NCI-H510A (cell line): Measurements from ENCODE around the gene PNLIPRP3.
"Not testable (repeated sequence)": the region's sequence is repeated elsewhere in the genome, so short reads cannot be mapped to it uniquely, and the experiment has no call there.

Source experiments
- DNase-seq: peaks from one replicate; lab custom pipeline; 2025; lab: John Stamatoyannopoulos, UW

PNLIPRP3 gene

DNA sequence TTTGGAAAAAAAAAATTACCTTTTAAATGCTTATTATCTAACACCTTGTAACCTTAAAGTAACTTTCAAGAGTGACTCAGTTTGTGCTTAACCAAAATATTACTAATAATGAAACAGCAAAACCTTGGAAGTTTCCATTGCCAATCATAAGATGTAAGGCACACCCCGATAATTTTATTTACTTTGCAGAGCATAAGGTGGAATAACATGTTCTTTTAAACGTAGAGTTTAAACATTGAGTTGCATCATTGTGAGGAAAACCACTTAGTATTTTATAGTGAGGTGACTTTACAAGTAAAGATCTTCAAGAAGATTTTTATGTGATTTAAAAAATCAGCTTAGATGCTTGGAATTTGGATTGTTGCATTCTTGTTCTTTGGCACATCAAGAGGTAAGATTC lies at the start of gene PNLIPRP3:
TSS of gene PNLIPRP3 (plus strand) at position 177 of the 400 bp plus-strand sequence. CDS start at position 343, 166 bp downstream.
- DNase-seq = no peak

DNA sequence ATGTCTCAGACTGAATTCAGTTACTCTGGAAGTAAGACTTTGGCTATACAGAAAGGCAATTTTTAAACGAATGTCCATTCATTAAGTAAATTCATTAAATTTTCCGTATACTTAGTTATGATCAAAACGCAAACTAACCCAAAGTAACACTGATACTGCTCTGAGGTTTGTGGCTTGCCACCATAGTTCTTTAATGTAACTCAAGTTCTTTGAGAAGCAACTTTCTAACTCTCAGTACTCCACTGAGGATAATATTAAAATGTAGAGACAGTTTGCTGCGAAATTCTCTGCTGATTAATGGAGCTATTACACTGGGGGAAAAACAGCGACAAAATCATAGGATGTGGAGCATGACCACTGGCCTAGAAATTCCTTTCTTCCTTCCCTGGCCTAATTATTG lies 45.4 kb upstream of the PNLIPRP3 start:
- no peak for DNase-seq

DNA sequence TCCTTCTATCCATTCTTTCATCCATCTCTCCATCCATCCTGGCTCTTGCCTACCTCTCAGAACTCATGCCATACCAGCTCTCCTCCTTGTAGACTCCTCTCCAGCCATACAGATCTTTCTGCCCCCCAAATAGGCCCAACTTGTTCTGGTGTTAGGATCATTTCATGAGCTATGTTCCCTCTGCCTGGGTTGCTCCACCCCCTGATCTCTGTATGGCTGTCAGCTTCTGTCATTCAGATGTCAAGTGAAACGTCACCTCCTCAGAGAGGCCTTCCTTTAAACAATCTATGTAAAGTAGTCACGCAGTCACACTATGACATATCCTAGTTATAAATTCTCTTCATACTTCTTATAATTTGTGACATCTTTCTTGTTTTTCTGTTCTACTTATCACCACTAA lies 42.3 kb upstream of the PNLIPRP3 start:
- no peak for DNase-seq

DNA sequence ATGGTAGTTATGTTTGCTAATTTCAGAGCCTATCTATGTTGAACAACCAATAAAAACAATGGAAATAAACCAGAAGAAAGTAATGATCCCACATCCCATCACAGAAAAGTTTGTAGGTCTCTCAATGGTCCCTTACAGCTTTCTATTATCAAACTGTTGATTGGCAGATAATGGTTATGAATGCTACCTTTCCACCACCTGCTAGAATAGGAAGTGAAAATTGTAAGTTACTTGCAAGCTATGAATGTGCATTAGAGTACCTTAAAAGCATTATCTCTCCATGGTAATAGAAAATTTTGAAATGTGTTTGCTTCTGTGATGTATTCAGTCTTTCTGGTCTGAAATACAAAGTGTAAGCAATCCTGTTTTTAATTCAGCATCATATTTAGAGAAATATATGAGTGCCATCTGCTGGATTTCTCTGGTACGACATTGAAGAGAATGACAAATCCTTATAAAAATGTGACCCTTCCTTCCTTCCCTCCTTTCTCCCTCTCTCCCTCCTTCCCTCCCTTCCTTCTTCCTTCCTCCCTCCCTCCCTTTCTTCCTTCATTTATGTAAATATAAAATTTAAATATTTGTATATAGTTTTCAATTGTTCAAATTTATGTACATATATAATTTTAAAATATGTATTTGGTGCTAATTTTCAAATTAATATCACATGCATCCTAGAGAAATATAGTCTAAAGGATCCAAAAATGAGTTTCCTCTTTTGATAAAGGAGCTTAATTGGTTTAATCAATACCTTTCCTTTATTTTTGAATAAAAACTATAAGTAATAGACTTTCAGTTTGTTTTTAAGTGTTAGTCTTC lies 41.4 kb upstream of the PNLIPRP3 start:
- DNase-seq = no peak

DNA sequence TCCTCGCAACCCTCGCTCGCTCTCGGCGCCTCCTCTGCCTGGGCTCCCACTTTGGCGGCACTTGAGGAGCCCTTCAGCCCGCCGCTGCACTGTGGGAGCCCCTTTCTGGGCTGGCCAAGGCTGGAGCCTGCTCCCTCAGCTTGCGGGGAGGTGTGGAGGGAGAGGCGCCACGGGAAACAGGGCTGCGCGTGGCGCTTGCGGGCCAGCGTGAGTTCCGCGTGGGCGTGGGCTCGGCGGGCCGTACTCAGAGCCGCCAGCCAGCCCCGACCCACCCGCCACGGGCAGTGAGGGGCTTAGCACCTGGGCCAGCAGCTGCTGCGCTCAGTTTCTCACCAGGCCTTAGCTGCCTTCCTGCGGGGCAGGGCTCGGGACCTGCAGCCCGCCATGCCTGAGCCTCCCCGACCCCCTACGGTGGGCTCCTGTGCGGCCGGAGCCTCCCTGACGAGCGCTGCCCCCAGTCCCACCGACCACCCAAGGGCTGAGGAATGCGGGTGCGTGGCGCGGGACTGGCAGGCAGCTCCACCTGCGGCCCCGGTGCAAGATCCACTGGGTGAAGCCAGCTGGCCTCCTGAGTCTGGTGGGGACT lies 34.3 kb upstream of the PNLIPRP3 start:
- DNase-seq = not testable (repeated sequence)

DNA sequence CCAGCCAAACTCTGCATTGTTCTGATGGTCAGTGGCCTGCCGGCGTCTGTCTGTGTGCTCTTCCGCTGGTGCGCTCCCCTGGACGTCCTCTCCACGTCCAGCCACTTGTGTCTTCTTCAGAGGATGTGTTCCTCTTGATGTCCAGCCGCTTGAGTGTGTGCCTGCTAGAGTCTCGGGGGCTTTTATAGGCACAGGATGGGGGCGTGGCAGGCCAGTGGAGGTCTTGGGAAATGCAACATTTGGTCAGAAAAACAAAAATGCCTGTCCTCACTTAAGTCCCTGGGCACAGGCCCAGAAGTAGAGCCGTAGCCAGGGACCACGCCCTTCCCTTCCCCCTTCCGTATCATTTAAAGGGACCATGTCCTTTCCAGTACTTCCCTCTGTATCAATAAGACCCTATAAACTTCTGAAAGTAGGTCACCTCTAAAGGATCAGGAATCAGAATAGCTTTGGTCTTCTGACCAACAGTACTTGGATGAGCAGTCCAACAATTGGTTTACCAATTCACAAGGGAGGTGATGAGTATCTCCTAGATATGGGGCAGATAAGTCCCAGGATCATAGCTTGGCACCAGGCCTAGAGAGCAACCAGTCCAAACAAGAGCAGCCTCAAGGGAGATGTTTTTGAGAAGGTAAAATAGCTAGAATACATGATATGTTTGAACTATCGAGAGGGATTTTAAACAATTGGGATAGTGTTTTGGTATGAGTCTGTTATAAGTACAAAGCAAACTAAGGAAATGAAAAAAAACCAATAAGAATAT lies 32.2 kb upstream of the PNLIPRP3 start:
- no peak for DNase-seq

DNA sequence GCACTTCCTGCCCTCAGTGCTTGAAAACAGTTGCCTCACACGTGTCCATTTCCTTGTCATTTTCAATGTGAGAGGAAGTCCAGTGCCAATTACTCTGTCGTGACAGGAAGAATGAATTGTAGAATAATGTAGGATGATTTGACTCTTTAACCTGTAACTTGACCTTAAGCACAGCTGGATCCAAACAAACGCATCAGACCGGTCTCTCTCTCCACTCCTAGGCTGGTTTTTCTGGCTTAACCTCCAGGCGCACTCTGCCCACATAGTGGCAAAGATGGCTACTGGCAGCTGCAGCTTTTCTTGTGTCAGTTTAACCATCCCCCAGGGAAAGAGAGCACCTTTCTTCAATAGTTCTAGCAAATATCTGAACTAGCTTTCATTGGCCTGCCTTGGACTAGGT lies 29.4 kb upstream of the PNLIPRP3 start:
- DNase-seq = no peak

DNA sequence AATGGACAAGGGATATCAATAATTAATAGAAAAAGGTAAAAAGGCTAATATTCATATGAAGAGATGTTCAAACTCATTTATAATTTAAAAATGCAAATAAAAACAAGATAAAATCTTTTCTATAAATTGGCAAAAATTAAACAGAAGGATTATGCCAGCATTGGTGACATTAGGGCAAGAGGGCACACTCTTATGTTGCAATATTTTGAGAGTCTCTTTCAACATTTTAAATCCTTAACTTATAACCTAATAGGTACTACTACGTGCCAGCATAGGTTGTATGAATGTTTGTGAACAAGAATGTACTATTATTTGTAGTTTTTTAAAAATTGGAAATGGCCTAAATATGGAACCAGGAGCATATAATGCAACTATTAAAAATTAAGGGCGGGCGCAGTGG lies 24.8 kb upstream of the PNLIPRP3 start:
- DNase-seq = no peak

DNA sequence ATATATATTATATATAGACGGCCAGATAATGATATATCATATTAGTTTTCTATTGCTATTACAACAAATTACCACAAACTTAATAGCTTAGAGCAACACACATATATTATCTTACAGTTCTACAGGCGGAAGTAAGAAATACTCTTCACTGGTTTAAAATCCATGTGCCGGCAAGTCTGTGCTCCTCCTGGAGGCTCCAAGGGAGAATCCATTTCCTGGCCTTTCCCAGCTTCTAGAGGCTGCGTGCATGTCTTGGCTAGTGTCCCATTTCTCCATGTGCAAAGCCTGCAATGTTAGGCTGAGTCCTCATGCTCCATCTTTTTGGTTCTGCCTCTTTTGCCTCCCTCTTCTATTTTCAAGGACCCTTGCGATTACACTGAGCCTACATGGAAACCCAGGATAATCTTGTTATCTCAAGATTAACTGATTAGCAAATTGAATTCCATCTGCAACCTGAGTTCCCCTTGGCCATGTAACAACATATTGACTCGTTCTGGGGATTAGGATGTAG lies 23.9 kb upstream of the PNLIPRP3 start:
- no peak for DNase-seq

DNA sequence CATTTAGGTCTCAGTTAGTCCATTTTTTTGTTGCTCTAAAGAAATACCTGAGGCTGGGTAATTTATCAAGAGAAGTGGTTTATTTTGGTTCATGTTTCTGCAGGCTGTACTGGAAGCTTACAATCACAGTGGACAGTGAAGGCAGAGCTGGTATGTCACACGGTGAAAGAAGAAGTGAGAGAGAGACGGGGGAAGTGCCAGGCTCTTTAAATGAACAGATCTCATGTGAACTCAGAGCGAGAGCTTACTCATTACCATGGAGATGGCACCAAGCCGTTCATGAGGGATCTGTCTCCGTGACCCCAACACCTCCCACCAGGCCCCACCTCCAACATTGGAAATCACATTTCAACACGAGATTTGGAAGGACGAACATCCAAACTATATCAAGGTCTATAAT lies 18.9 kb upstream of the PNLIPRP3 start:
- DNase-seq = no peak

DNA sequence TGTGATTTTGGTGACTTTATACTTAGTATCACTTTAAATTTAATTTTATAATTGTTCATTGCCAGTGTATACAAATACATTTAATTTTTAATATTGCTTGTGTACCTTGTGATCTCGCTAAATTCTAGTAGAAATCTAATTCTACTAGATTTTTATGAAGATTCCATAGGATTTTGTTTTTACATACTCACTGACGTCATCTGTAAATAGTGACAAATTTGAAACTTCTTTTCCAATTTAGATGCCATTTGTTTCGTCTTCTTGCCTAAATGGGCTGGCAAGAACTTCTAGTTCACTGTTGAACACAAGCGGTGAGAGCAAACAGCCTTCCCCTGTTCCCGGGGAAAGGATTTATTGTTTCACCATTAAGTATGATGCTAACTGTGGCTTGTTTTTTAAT lies 17.3 kb upstream of the PNLIPRP3 start:
- no peak for DNase-seq

DNA sequence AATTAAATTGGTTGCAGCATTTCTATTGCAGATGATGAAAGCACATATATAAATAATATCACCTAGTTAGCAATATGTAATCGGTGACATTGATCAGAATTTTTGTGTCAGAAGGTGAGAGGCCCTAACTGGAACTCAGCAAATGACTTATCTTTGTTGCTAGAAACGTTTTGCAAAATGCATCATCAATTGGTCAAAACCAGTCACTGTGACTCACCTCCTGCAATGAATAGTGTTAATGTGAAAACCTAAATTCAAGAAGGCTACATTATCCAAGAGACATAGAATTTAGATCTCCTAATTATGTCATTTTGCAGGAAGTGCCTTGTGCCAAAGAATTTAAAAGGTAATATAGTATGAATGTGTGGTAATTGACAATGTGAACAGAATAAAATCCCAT lies 9.8 kb upstream of the PNLIPRP3 start:
- DNase-seq = no peak

DNA sequence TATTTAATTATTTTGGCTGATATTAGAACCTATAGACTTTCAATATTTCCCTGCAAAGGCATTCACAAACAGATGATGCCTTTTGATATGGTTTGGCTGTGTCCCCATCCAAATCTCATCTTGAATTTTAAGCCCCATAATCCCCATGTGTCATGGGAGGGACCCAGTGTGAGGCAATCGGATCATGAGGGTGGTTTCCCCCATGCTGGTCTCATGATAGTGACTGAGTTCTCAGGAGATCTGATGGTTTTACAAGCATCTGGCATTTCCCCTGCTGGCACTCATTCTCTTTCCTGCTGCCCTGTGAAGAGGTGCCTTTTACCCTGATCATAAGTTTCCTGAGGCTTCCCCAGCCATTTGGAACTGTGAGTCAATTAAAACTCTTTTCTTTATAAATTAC lies 9.3 kb upstream of the PNLIPRP3 start:
- DNase-seq = no peak

DNA sequence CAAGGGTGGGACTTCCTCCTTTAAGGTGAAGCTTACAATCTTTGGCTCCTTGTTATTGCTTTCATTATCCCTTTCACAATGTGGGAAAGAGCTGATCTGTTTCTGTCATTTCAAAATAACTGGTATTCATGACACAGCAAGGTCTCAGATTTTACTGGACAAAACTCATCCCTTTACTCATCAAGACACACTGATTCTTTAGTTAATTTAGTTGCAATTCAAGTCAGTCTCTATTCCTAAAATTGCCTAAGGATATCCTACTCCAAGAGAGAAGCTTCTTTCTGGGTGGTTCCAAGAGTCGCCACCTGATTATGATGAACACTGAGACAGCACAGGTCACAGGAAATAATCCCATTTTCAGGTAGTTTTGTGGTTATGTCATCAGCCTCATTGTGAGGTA lies 5.8 kb upstream of the PNLIPRP3 start:
- DNase-seq = no peak

DNA sequence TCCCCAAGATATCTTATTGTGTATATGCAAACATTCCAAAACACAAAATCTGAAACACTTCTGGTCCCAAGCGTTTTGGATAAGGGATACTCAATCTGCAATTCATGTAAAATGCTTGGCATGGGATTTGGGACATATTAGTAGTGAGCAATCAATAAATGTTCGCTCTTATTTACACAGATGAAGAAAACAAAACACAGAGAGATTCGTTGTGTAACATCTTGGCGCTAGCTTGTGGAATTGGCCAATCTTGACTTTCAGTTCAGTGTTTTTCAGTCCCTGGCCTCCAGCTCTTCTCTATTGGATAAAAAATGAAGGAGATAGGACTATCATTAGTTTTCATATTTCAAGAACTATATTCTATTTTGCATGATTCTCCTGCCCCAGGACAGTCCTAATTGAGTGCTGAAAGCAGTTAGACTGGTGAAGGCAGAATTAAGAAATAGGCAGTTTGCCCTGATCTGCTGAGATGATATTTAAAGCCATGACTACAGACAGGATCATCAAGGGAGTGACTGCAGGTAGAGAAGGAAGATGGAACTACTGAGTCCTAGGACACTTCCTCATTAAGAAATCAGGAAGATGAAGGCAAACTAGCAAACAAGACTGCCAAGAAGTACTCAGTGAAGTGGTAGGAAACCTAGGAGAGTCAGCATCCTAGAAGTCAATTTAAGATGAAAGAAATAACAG lies 1.8 kb downstream of the PNLIPRP3 start:
- DNase-seq = no peak

DNA sequence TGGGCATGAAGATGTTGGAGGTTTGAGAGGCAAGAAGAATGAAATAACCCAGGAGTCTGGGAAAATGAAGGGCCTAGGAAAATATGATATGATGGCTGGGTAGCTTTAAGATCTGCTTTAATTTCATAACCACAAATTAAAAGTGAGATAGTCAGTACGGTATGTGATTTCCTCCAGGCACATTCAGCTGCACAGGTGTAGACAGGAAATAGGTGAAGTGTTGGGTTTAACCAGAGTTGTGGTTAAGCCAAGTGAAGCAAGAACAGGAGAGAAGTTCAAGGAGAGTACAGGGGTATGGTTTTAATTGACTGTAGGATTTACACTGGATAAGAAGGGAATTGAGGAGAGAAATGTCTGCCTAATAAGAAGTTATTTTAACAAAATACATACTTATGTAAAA lies 2.6 kb downstream of the PNLIPRP3 start:
- no peak for DNase-seq

DNA sequence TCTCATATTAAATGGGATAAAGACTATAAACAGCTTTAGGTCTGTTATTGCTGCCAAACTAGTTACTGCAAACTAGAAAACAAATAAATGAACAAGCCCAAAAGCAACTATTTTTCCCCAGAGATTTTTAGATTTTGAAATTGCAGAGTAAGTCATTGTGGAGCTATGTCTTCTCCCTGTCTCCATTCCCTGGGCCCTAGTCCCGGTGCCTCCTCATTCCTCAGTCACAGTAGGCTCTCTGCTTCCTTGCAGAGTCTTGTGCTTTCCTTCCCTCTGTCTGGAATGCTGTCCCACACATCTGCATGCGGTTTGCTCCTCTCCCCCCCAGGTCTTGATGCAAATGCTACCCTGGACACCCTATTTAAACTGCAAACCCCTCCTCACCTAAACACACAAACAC lies 4.0 kb downstream of the PNLIPRP3 start:
- no peak for DNase-seq

DNA sequence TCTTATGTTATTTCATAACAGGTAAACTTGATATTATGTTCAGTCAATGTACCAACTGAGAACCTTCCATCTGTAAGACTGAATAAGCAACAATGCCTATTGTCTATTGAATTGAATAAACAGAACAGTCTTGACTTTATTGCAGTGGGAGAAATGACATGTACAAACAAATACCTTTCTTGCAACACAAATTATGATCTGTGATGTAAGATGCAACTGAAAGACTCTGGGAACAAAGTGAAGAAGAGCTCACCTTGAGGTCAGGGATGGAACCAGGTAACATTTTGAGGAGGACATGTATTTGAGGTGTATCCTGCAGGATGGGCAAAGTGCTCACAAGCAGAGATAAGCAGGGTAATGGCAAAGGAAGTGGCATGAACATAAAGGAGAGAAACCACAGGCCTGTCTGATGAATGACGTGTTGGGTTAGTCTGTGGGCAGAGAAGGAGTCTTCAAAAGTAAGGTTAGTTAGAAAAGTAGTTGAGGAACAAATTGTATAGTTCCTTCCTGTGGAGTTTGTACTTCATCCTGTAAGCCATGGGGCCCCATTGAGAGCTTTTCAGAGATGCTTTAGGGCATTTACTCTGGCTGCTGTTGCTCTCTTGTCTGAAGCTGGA lies 9.5 kb downstream of the PNLIPRP3 start:
- no peak for DNase-seq

DNA sequence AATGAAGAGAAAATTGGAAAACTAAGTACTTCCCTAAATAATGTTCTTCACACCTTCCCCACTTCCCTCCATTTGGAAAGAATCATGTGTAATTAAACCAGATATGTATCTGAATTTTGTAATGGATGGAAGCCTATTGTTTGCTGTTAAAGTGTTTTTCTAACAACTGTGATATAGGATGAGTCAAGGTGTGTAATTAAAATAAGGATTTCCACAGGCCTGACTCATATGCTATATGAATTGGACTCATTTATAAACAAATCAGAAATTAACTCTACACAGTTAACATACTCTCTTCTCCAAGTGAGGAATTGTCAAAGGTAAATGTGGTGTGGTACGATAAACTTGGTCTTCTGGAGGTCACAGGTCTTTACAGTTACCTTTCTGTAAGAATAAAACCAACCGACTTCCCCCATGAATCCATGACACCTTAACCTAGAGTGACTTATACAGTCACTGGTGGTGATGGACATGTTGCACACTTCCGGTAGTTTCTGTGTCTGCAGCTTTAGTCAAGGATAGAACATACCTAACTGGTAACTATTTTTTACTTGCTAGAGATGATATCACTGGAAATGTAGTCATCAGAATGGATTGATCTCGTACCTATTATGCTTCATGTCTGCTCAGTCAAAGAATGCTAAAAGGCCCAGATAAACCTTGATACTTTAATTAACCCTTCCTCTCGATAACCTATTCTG lies 12.8 kb downstream of the PNLIPRP3 start:
- no peak for DNase-seq

DNA sequence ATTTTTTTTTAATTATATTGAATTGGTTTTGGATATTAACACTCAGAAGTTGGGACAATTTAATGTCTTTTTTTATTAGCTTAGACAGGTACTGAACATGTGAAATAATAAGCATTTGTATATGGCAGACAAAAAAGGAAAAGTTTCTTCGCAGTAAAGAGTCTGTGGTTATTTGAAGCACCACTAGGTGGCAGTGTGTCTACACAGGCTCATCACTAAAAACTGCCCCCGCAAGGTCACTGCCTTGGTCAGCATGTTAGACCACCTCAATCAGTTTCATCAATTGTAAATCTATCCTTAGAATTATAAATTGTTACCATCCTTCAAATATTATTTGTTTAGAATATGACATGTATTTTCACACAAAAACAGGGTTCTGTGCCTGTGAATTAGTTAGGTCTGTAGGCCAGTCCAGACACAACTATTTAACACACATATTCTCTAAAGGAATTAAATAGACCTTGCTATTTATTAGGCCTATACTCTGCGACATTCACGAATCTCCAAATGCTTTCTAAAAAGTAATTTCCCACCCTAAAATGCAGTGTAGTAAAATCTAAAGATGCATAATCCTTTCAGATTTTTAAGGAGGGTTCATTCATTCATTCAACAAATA lies 17.0 kb downstream of the PNLIPRP3 start:
- DNase-seq = no peak

DNA sequence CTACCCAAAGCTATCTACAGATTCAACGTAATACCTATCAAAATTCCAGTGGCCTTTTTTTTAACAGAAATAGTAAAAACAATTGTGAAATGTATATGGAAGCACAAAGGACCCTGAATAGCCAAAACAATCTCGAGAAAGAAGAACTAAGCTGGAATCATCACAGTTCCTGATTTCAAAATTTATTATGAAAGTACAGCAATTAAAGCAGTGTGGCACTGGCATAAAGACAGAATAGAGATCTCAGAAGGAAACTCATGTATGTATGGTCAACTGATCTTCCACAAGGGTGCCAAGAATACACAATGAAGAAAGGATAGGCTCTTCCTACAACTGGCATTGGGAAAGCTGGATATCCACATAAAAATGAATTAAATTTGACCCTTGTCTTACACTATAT lies 23.2 kb downstream of the PNLIPRP3 start:
- DNase-seq = no peak
